Activated naive CD8-positive, alpha-beta T cell treated with anti-CD3 and anti-CD28 coated beads, Interleukin-2, amount 50 U/mL, for 24 hours (primary cell): ENCODE results near the gene CCSER2.
"Not testable (repeated sequence)": the region's sequence is repeated elsewhere in the genome, so short reads cannot be mapped to it uniquely, and the experiment has no call there.

Source experiments
- ATAC-seq: fragments of 150-1000 bp; cut with Tn5 transposase; one replicate; pipeline ENCODE4 v1.10.0; 2021
- DNase-seq: peaks from one replicate; pipeline ENCODE4 v3.0.0; 2021
- H3K27ac Mint-ChIP-seq: one replicate; pipeline ENCODE4 v1.8.0; 2021; ENCODE audit warnings: mild to moderate bottlenecking, mixed read lengths
- H3K27me3 Mint-ChIP-seq: one replicate; pipeline ENCODE4 v1.8.0; 2021; ENCODE audit warnings: mixed read lengths
- H3K36me3 Mint-ChIP-seq: one replicate; pipeline ENCODE4 v1.8.0; 2021; ENCODE audit warnings: low read depth, mixed read lengths
- H3K4me1 Mint-ChIP-seq: one replicate; pipeline ENCODE4 v1.8.0; 2021; ENCODE audit warnings: mixed read lengths
- H3K4me3 Mint-ChIP-seq: one replicate; pipeline ENCODE4 v1.8.0; 2021; ENCODE audit warnings: mild to moderate bottlenecking, moderate library complexity, mixed read lengths
- H3K9me3 Mint-ChIP-seq: one replicate; pipeline ENCODE4 v1.8.0; 2021; ENCODE audit warnings: mixed read lengths

The CCSER2 gene

DNA sequence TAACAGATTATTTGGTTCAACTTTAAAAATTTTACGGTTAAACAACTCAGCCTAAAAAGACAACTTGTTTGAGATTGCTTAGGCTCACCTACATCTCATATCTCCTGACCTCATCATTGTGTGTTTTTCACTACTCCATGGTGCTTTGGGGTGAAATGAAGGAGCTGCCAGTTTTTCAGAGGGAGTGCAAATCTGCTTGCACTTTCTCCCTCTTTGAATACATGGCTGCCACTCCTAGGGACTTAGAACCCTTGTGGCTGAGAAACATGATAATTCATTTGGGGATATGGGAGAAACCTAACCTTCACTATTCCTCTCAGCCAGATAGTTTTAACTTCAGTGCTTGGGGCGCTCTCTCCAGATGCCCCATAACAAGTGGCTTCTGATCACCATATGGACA lies 2.7 kb downstream of the CCSER2 start:
- no peak for DNase-seq
- H3K4me1 Mint-ChIP-seq, result peaks cover 59% of the 10 kb centered on the region
- peak overlapping the region; percentile 91 for H3K4me3 Mint-ChIP-seq
- no peak for ATAC-seq
- H3K36me3 Mint-ChIP-seq, result no peaks in the 10 kb centered on the region
- H3K27ac Mint-ChIP-seq, result peak overlapping the region; percentile 97
- peaks cover 2% of the 10 kb centered on the region for H3K27me3 Mint-ChIP-seq
- no peaks in the 10 kb centered on the region for H3K9me3 Mint-ChIP-seq

DNA sequence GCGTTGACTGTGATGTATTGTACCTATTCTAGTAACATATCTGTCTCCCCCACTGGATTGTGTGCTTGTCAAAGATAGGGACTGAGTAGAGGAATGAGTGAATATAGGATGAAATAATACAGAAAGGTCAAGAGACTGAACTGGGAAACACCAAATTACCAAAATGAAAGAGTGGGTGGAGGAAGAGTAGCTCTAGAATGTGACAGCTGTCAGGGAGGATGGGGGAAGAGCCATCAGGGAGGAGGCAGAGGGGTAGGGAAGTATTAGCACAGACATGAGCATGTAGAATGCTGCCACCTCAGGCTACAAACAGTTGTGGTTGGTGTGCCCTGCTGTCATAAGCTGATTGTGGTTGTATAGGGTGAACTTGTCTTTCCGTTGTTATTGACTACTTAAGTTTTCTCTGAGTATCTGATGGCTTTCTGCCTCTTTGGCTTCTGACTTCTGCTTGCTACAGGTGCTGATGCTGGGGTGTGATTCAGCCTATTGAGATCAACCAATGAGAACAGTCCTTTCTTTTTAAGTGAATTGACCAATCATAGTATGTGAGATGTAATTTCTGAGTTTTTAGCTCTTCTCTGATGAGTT lies 5.6 kb downstream of the CCSER2 start:
- Mint-ChIP-seq H3K9me3 (no peaks in the 10 kb centered on the region), H3K4me3 (peak overlapping the region; percentile 46), H3K4me1 (peaks cover 51% of the 10 kb centered on the region), H3K36me3 (peaks cover 3% of the 10 kb centered on the region), H3K27ac (peak overlapping the region; percentile 87), H3K27me3 (no peaks in the 10 kb centered on the region)
- DNase-seq (peak; percentile 62), ATAC-seq (peak; percentile 92)

DNA sequence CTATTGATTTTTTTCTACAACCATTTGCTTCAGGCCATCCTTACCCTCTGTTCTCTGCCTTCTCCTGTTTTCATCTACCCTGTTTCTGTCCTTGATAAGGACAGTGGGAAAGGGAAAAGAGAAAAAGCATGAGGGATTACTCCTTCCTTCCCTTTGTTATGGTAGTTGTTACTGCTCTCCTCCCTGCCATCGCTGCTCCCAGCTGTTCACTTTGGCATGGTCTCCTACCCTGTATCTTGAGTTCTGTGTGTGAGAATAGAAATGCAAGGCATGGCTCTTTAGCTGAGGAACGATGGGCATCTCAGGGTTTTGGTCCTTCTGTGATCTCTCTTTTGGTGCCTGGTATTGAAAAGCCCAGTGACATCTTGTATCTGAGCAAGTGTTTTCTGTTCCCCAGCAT lies 6.4 kb downstream of the CCSER2 start:
- Mint-ChIP-seq H3K9me3 (no peaks in the 10 kb centered on the region), H3K27ac (peak overlapping the region; percentile 87), H3K27me3 (no peaks in the 10 kb centered on the region), H3K36me3 (peaks cover 3% of the 10 kb centered on the region), H3K4me1 (peaks cover 44% of the 10 kb centered on the region), H3K4me3 (no peak overlapping the region)
- no peak for DNase-seq
- no peak for ATAC-seq

DNA sequence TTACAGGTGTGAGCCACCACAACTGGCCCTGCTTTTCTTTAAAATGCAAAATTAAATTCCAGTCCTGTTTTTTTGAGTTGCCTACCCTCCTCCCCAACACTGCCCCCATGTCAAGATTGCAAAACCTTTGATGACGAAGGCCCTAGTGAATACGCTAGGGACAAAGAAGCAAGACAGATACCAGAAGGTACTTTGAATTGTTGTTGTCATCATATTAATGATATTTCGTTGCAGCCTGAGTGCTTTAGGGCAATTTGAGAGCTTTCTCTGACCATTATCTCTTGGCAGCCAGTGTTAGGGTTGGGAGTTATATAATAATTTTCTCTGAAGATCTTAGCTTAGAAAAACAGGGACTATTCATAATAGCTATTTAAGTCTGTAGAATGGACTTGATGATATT lies 7.1 kb downstream of the CCSER2 start:
- H3K4me1 Mint-ChIP-seq, result peaks cover 42% of the 10 kb centered on the region
- no peak overlapping the region for H3K4me3 Mint-ChIP-seq
- no peaks in the 10 kb centered on the region for H3K9me3 Mint-ChIP-seq
- DNase-seq, result no peak
- peaks cover 4% of the 10 kb centered on the region for H3K36me3 Mint-ChIP-seq
- H3K27me3 Mint-ChIP-seq, result no peaks in the 10 kb centered on the region
- H3K27ac Mint-ChIP-seq, result no peak overlapping the region
- ATAC-seq, result no peak

DNA sequence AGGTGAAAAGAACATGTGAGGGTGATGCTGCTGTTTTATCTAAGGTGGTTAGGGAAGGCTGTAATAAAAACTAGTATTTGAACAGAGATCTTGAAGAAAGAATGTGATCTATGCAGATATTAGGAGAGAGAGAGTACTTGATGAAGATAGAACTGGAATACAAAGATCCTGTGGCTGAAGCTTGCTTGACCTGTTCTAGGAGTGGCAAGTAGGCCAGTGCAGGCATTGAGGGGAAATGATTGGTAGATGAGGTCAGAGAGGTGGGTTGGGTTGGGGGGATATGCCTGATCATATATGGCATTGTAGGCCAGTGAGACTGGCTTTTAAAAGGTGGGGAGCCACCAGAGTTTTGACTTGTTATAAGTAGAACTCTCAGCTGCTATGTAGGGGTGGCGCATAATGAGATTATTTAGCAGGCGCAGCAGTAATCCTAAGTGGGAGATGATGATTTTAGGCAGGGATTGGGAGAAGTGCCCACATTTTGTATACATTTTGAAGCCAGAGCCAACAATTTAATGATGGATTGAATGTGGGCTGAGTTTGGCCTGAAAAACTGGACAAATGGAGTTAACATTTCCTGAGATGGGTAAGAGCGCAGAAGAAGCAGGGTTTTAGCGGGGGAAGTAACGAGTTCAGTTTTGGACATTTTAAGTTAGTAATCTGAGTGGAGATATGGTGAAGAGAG lies 8.2 kb downstream of the CCSER2 start:
- no peak overlapping the region for H3K27ac Mint-ChIP-seq
- no peaks in the 10 kb centered on the region for H3K9me3 Mint-ChIP-seq
- H3K36me3 Mint-ChIP-seq, result peaks cover 7% of the 10 kb centered on the region
- no peaks in the 10 kb centered on the region for H3K27me3 Mint-ChIP-seq
- H3K4me1 Mint-ChIP-seq, result peaks cover 41% of the 10 kb centered on the region
- no peak overlapping the region for H3K4me3 Mint-ChIP-seq
- ATAC-seq (no peak), DNase-seq (no peak)

DNA sequence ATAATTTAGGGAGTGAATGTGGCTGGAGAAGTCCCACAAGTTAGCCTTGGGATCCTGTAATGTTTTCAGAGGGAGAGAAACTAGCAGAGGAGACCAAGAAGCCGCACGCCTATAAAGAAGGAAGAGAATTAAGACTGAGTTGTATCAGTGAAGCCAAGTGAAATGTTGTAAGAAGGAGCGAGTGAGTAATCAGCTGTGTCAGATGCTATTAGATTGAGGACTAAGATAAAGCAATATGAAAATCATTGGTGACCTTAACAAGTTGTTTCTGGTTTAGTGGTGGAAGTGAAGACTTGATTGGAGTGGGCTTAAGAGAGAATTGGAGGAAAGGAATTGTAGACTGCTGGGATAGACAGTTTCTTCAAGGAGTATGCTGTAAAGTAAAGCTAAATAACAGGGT lies 8.8 kb downstream of the CCSER2 start:
- Mint-ChIP-seq H3K9me3 (no peaks in the 10 kb centered on the region), H3K4me1 (peaks cover 41% of the 10 kb centered on the region), H3K4me3 (no peak overlapping the region), H3K27ac (no peak overlapping the region), H3K27me3 (no peaks in the 10 kb centered on the region), H3K36me3 (peaks cover 10% of the 10 kb centered on the region)
- DNase-seq (no peak), ATAC-seq (no peak)

DNA sequence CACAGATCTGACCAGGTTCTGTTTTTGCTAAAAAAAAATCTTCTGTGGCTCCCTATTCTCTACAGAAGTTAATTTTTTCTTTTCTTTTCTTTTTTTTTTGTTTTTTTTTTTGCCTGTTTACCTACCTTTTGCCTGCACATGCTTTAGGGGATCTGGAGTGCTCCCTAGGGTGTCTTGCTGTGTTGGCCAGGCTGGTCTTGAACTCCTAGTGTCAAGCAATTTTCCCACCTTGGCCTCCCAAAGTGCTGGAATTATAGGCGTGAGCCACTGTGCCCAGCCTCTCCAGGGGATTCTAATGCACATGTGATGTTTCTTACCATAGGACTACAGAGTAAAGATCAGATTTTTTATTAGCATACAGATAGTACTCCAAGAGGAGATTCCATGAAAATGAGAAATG lies 10.6 kb downstream of the CCSER2 start:
- peaks cover 50% of the 10 kb centered on the region for H3K4me1 Mint-ChIP-seq
- H3K9me3 Mint-ChIP-seq, result no peaks in the 10 kb centered on the region
- no peak overlapping the region for H3K4me3 Mint-ChIP-seq
- no peaks in the 10 kb centered on the region for H3K27me3 Mint-ChIP-seq
- DNase-seq, result no peak
- no peak for ATAC-seq
- H3K27ac Mint-ChIP-seq, result no peak overlapping the region
- H3K36me3 Mint-ChIP-seq, result peaks cover 14% of the 10 kb centered on the region

DNA sequence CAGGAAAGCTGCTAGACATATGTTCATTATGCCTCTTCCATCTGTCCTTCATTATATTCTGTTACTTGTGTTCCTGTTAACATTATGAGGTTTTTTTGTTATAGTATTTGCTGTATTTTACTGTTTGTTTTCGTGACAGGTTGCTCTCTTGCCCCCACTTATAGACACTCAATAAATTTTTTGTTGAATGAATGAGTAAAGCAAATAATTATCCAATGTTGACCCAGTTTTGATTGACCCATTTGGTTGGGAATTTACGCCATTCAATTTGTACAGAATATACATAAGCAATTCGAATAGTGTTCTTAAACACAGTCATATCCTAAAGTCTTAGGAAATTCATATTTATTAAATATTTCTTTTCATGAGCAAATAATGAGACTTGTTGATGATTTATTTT lies 11.8 kb downstream of the CCSER2 start:
- Mint-ChIP-seq H3K9me3 (no peaks in the 10 kb centered on the region), H3K4me3 (no peak overlapping the region), H3K4me1 (peaks cover 49% of the 10 kb centered on the region), H3K27ac (no peak overlapping the region), H3K27me3 (no peaks in the 10 kb centered on the region), H3K36me3 (peaks cover 14% of the 10 kb centered on the region)
- ATAC-seq (no peak), DNase-seq (no peak)

DNA sequence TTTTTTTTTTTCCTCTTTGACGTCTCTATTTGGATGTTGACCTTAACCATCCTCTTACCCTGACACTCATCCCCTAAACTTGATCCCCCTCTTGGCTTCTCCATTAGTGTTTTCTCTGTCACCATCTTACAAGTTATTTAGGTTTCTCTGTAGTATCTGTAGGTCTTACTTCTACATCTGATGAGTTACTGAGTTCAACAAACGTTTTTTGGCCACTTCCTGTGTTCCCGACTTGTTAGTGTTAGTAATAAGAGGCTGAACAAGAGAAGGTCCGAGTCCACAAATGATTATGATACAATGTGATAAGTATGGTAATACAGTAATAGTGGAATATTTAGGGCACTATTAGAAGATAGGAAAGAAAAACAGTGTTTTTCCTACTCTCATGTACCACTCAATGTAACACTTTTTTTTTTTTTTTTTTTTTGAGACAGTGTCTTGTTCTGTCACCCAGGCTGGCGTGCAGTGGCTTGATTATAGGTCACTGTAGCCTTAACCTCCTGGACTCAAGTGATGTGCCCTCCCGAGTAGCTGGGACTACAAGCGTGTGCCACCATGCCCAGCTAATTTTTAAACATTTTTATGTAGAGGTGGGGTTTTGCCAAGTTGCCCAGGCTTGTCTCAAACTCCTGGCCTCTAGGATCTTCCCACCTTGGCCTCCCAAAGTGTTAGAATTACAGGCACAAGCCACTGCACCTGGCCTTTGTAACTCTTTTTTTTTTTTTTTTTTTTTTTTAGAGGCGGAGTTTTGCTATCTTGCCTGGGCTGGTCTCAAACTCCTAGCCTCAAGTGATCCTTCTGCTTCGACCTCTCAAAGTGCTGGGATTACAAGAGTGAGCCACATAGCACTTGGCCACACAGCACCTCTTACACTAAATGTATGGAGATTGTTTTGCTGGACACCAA lies 12.5 kb downstream of the CCSER2 start:
- peak overlapping the region; percentile 85 for H3K27ac Mint-ChIP-seq
- H3K9me3 Mint-ChIP-seq, result no peaks in the 10 kb centered on the region
- no peak for ATAC-seq
- H3K27me3 Mint-ChIP-seq, result no peaks in the 10 kb centered on the region
- peak overlapping the region; percentile 1 for H3K4me3 Mint-ChIP-seq
- no peak for DNase-seq
- peaks cover 14% of the 10 kb centered on the region for H3K36me3 Mint-ChIP-seq
- peaks cover 50% of the 10 kb centered on the region for H3K4me1 Mint-ChIP-seq

DNA sequence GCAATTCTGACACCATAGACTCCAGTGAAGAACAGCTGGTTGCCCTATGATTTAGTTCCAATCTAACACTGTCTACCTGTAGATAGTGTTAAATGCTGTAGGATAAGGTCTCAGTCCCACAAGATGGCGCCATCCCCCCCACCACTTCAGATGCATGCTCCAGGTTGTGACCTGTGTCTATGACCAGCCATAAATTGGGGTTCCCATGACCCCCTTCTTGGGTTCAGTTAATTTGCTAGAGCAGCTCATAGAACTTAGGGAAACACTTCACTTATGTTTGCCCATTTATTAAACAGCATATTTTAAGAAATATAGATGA lies 13.1 kb downstream of the CCSER2 start:
- peak; percentile 29 for ATAC-seq
- Mint-ChIP-seq H3K36me3 (peaks cover 14% of the 10 kb centered on the region), H3K27me3 (no peaks in the 10 kb centered on the region), H3K4me3 (no peak overlapping the region), H3K4me1 (peaks cover 50% of the 10 kb centered on the region), H3K27ac (peak overlapping the region; percentile 85), H3K9me3 (no peaks in the 10 kb centered on the region)
- DNase-seq, result peak; percentile 25

DNA sequence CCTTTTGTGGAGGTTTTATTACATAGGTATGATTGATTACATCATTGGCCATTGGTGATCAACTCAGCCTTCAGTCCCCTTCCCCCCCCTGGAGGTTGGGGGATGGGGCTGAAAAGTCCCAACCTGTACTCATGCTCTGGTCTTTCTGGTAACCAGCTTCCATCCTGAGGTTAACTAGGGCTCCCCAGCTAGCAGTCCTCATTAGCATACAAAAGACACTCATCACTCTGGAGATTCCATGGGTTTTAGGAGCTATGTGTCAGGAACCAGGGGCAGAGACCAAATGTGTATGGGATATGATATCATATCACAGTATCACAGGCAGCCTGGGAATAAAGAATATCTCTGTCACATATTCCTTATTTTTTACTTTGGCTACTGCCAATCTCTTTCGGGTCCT lies 13.6 kb downstream of the CCSER2 start:
- peaks cover 50% of the 10 kb centered on the region for H3K4me1 Mint-ChIP-seq

DNA sequence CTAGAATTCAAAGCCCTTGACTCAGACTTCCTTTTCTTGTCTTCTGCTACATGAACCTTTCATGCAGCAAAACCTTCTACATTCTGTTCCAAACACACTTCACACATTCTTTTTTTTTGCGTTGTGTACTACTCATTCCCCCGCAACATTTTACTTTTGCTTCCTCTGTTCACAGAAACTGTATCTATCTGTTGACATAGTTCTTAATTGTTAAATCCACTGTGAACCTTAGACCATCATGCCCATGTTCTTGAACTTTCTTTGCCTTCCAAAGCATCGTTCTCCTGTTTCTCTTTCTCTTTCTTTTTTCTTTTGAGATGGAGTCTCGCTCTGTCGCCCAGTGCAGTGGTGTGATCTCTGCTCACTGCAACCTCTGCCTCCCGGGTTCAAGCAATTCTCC lies 14.2 kb downstream of the CCSER2 start:
- Mint-ChIP-seq H3K27ac (peak overlapping the region; percentile 85), H3K4me3 (peak overlapping the region; percentile 78), H3K9me3 (no peaks in the 10 kb centered on the region), H3K27me3 (no peaks in the 10 kb centered on the region), H3K4me1 (peaks cover 50% of the 10 kb centered on the region), H3K36me3 (peaks cover 18% of the 10 kb centered on the region)
- no peak for DNase-seq
- peak; percentile 14 for ATAC-seq

More for the DNA sequence above, 13.6 kb downstream of the CCSER2 start:
- peak; percentile 38 for ATAC-seq
- Mint-ChIP-seq H3K4me3 (peak overlapping the region; percentile 27), H3K36me3 (peaks cover 16% of the 10 kb centered on the region), H3K27me3 (no peaks in the 10 kb centered on the region), H3K9me3 (no peaks in the 10 kb centered on the region), H3K27ac (peak overlapping the region; percentile 85)
- DNase-seq, result peak; percentile 36

DNA sequence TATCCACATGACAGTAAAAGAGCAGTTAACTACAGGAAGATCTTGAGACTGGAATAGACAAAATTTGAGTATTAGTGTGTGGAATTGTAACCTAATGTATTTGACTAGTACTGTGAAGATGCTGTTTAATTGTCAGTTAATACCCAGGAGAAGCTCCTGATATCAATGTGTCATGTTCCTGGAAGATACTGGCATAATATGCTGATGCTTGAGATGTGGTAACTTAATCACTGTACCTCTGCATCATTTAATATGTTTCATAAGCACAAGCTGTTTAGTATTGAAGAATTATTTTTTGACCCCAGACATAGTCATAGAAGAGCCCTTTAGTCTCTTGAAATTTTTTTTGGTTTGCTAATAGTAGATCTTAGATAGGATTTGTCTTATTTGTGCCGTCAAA lies 15.4 kb downstream of the CCSER2 start:
- Mint-ChIP-seq H3K27ac (no peak overlapping the region), H3K9me3 (no peaks in the 10 kb centered on the region), H3K27me3 (no peaks in the 10 kb centered on the region), H3K36me3 (peaks cover 17% of the 10 kb centered on the region), H3K4me1 (peaks cover 59% of the 10 kb centered on the region), H3K4me3 (no peak overlapping the region)
- ATAC-seq (no peak), DNase-seq (no peak)

DNA sequence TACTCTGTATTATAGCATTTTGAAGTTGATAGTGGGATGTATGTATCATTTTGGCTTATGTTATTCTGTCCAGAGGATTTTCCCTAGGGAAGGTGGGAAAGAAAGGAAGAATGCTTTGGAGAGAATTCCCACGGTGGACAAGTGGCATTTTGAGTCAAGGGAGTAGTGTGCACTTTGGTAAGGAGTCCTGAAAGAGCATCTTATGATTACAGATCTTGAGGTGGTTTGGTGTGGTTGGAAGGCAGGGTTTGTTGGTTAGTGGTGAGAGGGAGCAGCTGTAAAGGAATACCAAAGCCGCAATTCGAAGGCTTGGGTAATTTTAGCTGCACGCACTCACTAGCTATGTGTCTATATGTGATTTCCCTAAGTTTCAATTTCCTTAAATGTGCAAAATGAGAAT lies 16.1 kb downstream of the CCSER2 start:
- Mint-ChIP-seq H3K9me3 (no peaks in the 10 kb centered on the region), H3K27me3 (no peaks in the 10 kb centered on the region), H3K4me1 (peaks cover 66% of the 10 kb centered on the region), H3K4me3 (no peak overlapping the region), H3K27ac (peak overlapping the region; percentile 39), H3K36me3 (peaks cover 17% of the 10 kb centered on the region)
- DNase-seq (no peak), ATAC-seq (peak; percentile 31)

DNA sequence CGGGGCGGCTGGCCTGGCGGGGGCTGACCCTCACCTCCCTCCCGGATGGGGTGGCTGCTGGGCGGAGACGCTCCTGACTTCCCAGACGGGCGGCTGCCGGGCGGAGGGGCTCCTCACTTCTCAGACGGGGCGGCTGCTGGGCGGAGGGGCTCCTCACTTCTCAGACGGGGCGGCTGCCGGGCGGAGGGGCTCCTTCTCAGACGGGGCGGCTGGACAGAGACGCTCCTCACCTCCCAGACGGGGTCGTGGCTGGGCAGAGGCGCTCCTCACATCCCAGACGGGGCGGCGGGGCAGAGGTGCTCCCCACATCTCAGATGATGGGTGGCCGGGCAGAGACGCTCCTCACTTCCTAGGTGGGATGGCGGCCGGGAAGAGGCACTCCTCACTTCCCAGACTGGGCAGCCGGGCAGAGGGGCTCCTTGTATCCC lies 19.2 kb downstream of the CCSER2 start:
- H3K4me1 Mint-ChIP-seq, result peaks cover 53% of the 10 kb centered on the region
- H3K27me3 Mint-ChIP-seq, ATAC-seq, DNase-seq, H3K4me3 Mint-ChIP-seq, H3K9me3 Mint-ChIP-seq, H3K36me3 Mint-ChIP-seq, H3K27ac Mint-ChIP-seq: not testable (repeated sequence)
